ENCODE results near the gene OR2T12.
"Not testable (repeated sequence)": the region's sequence is repeated elsewhere in the genome, so short reads cannot be mapped to it uniquely, and the experiment has no call there.

The OR2T12 gene

DNA sequence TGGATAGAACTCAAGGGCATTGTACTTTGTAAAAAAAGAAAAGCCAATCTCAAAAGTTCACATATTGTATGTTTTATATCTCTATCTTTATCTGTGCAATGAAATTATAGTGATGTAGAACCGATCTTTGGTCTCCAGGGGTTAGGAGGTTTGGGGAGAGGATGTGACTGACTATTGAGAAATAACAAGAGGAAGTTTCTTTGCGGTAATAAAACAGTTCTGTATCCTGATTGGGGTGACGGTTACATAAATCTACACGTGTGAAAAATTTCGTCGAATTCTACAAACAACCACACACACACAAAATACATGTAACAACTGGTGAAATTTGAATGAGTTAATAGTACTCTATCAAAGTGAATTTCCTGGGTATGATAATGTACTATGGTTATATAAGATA is 14.8 kb downstream of the OR2T12 start:
- FAIRE-seq = no peak
- DNase-seq (ENCODE audit: insufficient read length, low spot score) = no peak
- TF ChIP-seq CTCF (IDR thresholded peaks at IDR 0.05; ENCODE audit: insufficient read depth, missing control alignments) = no peak

GRCh38 chr1:248277876-248278275 is 25.3 kb downstream of the OR2T12 start, which contains the start of gene OR2T33:
OR2T33 (minus strand) TSS chr1:248277976; CDS start chr1:248273814, 4,162 bp downstream.
- no peak for FAIRE-seq
- no peak for TF ChIP-seq CTCF (IDR thresholded peaks at IDR 0.05; ENCODE audit: insufficient read depth, missing control alignments)
- no peak for DNase-seq (ENCODE audit: insufficient read length, low spot score)

DNA sequence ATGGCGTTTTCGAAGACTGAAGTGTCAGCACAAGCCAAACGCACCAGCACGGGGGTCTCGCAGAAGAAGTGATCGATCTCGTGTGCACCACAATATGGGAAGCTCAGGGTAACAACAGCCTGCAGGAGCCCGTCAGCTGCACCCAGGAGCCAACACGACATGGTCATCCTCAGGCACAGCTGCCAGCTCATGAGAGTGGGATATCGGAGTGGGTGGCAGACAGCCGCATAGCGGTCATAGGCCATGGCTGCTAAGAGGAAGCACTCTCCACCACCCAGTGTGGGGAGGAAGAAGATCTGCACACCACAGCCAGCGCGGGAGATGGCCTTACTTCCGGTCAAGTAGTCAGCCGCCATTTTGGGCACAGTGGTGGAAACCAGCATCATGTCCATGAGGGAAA is 30.0 kb downstream of the OR2T12 start:
- FAIRE-seq; DNase-seq (ENCODE audit: insufficient read length, low spot score): not testable (repeated sequence)

GRCh38 chr1:248268178-248268577 is 35.0 kb downstream of the OR2T12 start:
- DNase-seq (ENCODE audit: insufficient read length, low spot score) (no peak), FAIRE-seq (no peak)
- no peak for TF ChIP-seq CTCF (IDR thresholded peaks at IDR 0.05; ENCODE audit: insufficient read depth, missing control alignments)

- FAIRE-seq; DNase-seq (ENCODE audit: insufficient read length, low spot score): not testable (repeated sequence)
Measured at GRCh38 chr1:248259309-248259708, 43.9 kb downstream of the OR2T12 start.

DNA sequence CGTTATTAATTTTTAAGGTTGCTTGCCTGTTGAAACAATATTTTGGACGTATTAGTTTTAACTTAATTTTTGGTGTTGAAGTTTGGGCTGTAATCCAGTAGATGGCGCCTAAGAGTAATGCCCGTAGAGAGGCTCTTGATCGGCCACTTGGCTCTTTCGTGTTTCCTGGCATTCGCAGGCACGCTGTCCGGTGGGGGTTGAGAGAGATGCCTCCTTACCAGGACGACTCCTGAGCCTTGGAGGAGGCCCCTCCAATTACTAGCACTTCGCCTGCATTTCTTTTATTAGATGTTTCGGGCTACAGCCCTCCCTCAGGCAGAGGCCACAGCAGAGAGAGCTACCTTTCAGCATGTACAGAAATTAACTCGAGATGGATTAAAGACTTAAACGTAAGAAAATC is 60.0 kb downstream of the OR2T12 start:
- DNase-seq (ENCODE audit: insufficient read length, low spot score) (no peak), FAIRE-seq (no peak)
- peak; percentile 89 for TF ChIP-seq CTCF (IDR thresholded peaks at IDR 0.05; ENCODE audit: insufficient read depth, missing control alignments)

Measured in D721Med (cell line).